Adrenal gland (tissue), 12 donors: ENCODE results near the gene RNF125. TPM values are rescaled to one million over a fixed set of nuclear protein-coding genes. Genes with fewer than 3 reads are reported as not detected.
"Not testable (repeated sequence)": the region's sequence is repeated elsewhere in the genome, so short reads cannot be mapped to it uniquely, and the experiment has no call there.

Source experiments
- DNase-seq, 7 donors: peaks; one replicate each; pipeline ENCODE4 v3.0.0-alpha.2; 2019 to 2020
- H3K27ac ChIP-seq, 5 donors: fragments of 200-600 bp; sonication (generic) in 4 of 5; 1 replicate in 3 of 5; 2 replicates in 2 of 5; pipeline versions ENCODE4 v1.5.1 to v1.8.0; 2016 to 2020; ENCODE audit warnings: mild to moderate bottlenecking in 1 of 5
- H3K27me3 ChIP-seq: fragments of 200-600 bp; 2 replicates; pipeline ENCODE4 v1.8.0; 2021
- H3K36me3 ChIP-seq, 2 donors: fragments of 200-600 bp; replicated peaks in 1 of 2; 1 replicate in 1 of 2; 2 replicates in 1 of 2; pipeline versions ENCODE4 v1.5.1 to v1.8.0; 2018 to 2022
- H3K4me1 ChIP-seq, 2 donors: fragments of 200-600 bp; replicated peaks in 1 of 2; 1 replicate in 1 of 2; 2 replicates in 1 of 2; pipeline versions ENCODE4 v1.5.1 to v1.8.0; 2018 to 2021
- H3K4me3 ChIP-seq, 4 donors: fragments of 200-600 bp; sonication (generic) in 3 of 4; one replicate each; pipeline ENCODE4 v1.5.1; 2016 to 2018
- H3K9me3 ChIP-seq, 3 donors: fragments of 200-600 bp; sonication (generic) in 1 of 3; replicated peaks in 1 of 3; 1 replicate in 2 of 3; 2 replicates in 1 of 3; pipeline versions ENCODE4 v1.5.1 to v1.8.0; 2016 to 2021
- CTCF ChIP-seq, 6 experiments: fragments of 450-650 bp in 4 of 6; fragments of 200-600 bp in 2 of 6; sonication (generic) in 1 of 6; IDR thresholded peaks; 1 replicate in 5 of 6; 2 replicates in 1 of 6; pipeline versions ENCODE4 v1.5.1 to v1.8.0; 2016 to 2021; ENCODE audit warnings: antibody characterized with exemption in 6 of 6, mild to moderate bottlenecking in 2 of 6, moderate library complexity in 1 of 6
- POLR2A ChIP-seq, 2 donors: fragments of 450-650 bp; IDR thresholded peaks; one replicate each; pipeline ENCODE4 v1.6.1; 2017; ENCODE audit warnings: antibody characterized with exemption in 2 of 2, mild to moderate bottlenecking in 2 of 2, moderate library complexity in 1 of 2
- WGBS, 4 donors: extraction: QIAGEN DNeasy Blood & Tissue Kit in 2 of 4; methylation state at CpG; one replicate each; pipeline versions ENCODE4 v1.1.5 to v1.1.7; 2013 to 2017; 5-methylcytosine and 5-hydroxymethylcytosine counted together
- intact Hi-C, 2 donors: fragments of 100-400 bp; cut with DNase I; formaldehyde crosslinking; loops; one replicate each; pipeline versions ENCODE4 v1.14.1 to v1.15.0; 2022 to 2023
- polyA plus RNA-seq, 3 donors: library from polyadenylated mRNA; stranded (reverse); fragments of 200-250 nt in 2 of 3; fragments of 350-450 nt in 1 of 3; fragmentation: Illumina TruSeq in 1 of 3; extraction: RNeasy Lipid Tissue Mini Kit (QIAGEN cat#74804) in 1 of 3; gene quantifications; one replicate each; pipeline ENCODE4 v1.2.3, GENCODE V29; 2013 to 2014
- total RNA-seq, 9 donors: library from RNA; depleted of rRNA in 4 of 9; stranded (reverse); fragments of >200 nt in 4 of 9; fragments of 120-200 nt in 1 of 9; fragmentation: NEBNext Ultra II Directional in 1 of 9; extraction: Animal tissue kit (Norgen Biotek cat#: 25700) in 1 of 9; gene quantifications; one replicate each; pipeline versions ENCODE4 v1.1.0 to v1.2.4, GENCODE V29; 2013 to 2023
- donor health status: healthy with polysubstance abuse.
- donor health status: Bipolar disorder and iron deficiency.
- donor health status: DM: yes; HTN: yes; CAD: no.
- donor health status: DM: no; HTN: no; CAD: no.
- donor health status: DM: no; HTN: no; CAD: no.
- donor health status: DM: yes; HTN: yes; CAD: no.

The RNF125 gene
- total and polyA plus RNA-seq, 12 donors: 0.44 to 7.9 (median 2.0) TPM

GRCh38 chr18:31996007-31996406 lies 22.6 kb upstream of the RNF125 start:
- no peaks in the 10 kb centered on the region for H3K27me3 ChIP-seq
- H3K9me3 ChIP-seq: no peaks in the 10 kb centered on the region
- no peaks in the 10 kb centered on the region for H3K4me1 ChIP-seq
- H3K4me3 ChIP-seq: no peak overlapping the region
- intact Hi-C loops: no loop called here
- no peak for DNase-seq
- H3K36me3 ChIP-seq: no peaks in the 10 kb centered on the region
- no peak overlapping the region for H3K27ac ChIP-seq
- 83 to 91% (median 86%) methylated on average over 7 of the region's 7 CpGs for WGBS, 4 donors
- no peak for TF ChIP-seq POLR2A (IDR thresholded peaks at IDR 0.05)
- no peak for TF ChIP-seq CTCF (IDR thresholded peaks at IDR 0.05)

GRCh38 chr18:31998880-31999412 lies 19.7 kb upstream of the RNF125 start:
- Histone ChIP-seq H3K4me3 (no peak overlapping the region), H3K36me3 (no peaks in the 10 kb centered on the region), H3K9me3 (no peaks in the 10 kb centered on the region), H3K27ac (no peak overlapping the region), H3K27me3 (no peaks in the 10 kb centered on the region), H3K4me1 (no peaks in the 10 kb centered on the region)
- DNase-seq: no peak
- intact Hi-C loops: no loop called here
- WGBS, 4 donors: 59 to 75% (median 68%) methylated on average over 5 of the region's 5 CpGs
- no peak for TF ChIP-seq POLR2A (IDR thresholded peaks at IDR 0.05)
- no peak for TF ChIP-seq CTCF (IDR thresholded peaks at IDR 0.05)

- H3K27me3 ChIP-seq, H3K9me3 ChIP-seq, DNase-seq, H3K4me1 ChIP-seq, H3K27ac ChIP-seq, H3K4me3 ChIP-seq, H3K36me3 ChIP-seq, intact Hi-C loops: not testable (repeated sequence)
- 83 to 92% (median 89%) methylated on average over 7 of the region's 7 CpGs for WGBS, 4 donors
Measured at GRCh38 chr18:32001141-32001540, 17.5 kb upstream of the RNF125 start.

- H3K9me3 ChIP-seq, H3K4me3 ChIP-seq, H3K36me3 ChIP-seq, H3K27ac ChIP-seq, intact Hi-C loops, H3K27me3 ChIP-seq: not testable (repeated sequence)
- DNase-seq: peak in 1 of 7 donors; percentile 8
- H3K4me1 ChIP-seq: peaks cover 10 to 12% of the 10 kb centered on the region in 2 donors
- 57 to 90% (median 73%) methylated on average over 2 of the region's 2 CpGs for WGBS, 4 donors
Measured at GRCh38 chr18:32003822-32004221, 14.8 kb upstream of the RNF125 start.

GRCh38 chr18:32010124-32010721 lies 8.4 kb upstream of the RNF125 start:
- Histone ChIP-seq H3K9me3 (no peaks in the 10 kb centered on the region), H3K27ac (no peak overlapping the region), H3K4me1 (peaks cover 10 to 12% of the 10 kb centered on the region in 2 donors), H3K36me3 (no peaks in the 10 kb centered on the region), H3K4me3 (no peak overlapping the region), H3K27me3 (no peaks in the 10 kb centered on the region)
- 93 to 97% (median 95%) methylated on average over 5 of the region's 5 CpGs for WGBS, 4 donors
- intact Hi-C loops: no loop called here
- no peak for DNase-seq
- TF ChIP-seq CTCF (IDR thresholded peaks at IDR 0.05) (no peak), POLR2A (IDR thresholded peaks at IDR 0.05) (no peak)
